Measurements from ENCODE around the gene TOP1. TPM values are rescaled to one million over a fixed set of nuclear protein-coding genes. Genes with fewer than 3 reads are reported as not detected.
A peak's percentile ranks its signal among the peaks of the same experiment; 100 is the strongest.

The TOP1 gene
- total RNA-seq, 1 experiment from 2014 or later = 81.8 TPM

DNA sequence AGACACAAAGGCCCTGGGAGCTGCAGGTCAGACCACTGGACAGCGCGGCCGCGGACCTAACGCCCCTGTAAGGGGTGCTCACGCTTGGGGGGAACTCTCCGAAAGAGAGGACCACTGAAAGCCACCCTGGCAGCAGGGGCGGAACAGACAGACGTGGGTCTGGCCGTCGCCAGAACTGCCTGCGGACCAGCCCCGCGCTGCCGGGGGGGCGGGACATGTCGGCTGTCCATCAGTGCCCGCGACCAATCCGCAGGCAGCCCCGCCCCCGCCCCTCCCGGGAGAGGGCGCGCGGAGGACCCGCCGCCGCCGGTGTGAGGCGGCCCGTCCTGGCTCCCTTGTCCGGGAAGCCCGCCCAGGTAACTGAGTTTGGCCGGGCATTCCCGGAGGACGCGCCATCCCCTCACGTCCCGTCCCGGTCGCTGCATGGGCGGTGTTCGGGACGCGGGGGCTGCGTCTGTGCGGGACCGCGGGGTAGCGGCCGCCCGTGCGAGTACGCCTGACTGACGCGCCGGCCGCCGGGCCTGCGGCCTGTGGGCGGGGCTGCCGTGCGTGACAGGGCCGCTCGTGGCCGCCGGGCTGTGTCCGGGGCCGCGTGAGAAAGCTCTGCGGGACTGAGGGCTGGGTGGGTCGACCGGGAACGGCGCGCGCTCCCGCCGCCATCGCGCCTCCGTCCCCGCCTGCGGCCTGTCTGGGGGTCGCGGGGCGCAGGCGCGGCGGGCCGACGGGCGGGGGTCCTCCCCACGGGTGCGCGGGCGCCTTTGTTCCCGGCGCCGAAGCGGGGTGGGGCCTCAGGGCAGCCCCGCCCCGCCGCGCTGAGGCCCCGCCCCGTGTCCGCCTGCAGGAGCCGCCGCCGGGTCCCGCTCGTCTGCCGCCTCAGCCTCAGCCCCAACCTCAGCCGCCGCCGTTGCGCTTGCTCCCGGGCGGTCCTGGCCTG, 108.3 kb downstream of the TOP1 start, which contains the start of gene PLCG1 (continued):
- TF ChIP-seq HMGXB4 (CRISPR knock-in tag; IDR thresholded peaks at IDR 0.05) (peak; percentile 69), ZNF232 (CRISPR knock-in tag; IDR thresholded peaks at IDR 0.05) (peak; percentile 20; the same call in 1 of the 2 replicates), GRHL2 (CRISPR knock-in tag; IDR thresholded peaks at IDR 0.05; ENCODE audit: insufficient replicate concordance, severe bottlenecking) (no peak), RELA (CRISPR knock-in tag; IDR thresholded peaks at IDR 0.05; ENCODE audit: borderline replicate concordance) (no peak), FOXK1 (CRISPR knock-in tag; IDR thresholded peaks at IDR 0.05) (peak; percentile 36; the same call in 1 of the 2 replicates), MAX (CRISPR knock-in tag; IDR thresholded peaks at IDR 0.05) (peak; percentile 74; the same call in 1 of the 2 replicates), TEAD1 (CRISPR knock-in tag; IDR thresholded peaks at IDR 0.05) (no peak), ZBTB21 (CRISPR knock-in tag; IDR thresholded peaks at IDR 0.05; ENCODE audit: borderline replicate concordance) (peak; percentile 58; the same call in 1 of the 2 replicates), ESRRA (CRISPR knock-in tag; IDR thresholded peaks at IDR 0.05; ENCODE audit: borderline replicate concordance) (peak; percentile 58; the same call in 1 of the 2 replicates), NR2C2 (CRISPR knock-in tag; IDR thresholded peaks at IDR 0.05) (no peak), ELF4 (CRISPR knock-in tag; IDR thresholded peaks at IDR 0.05; ENCODE audit: low read depth) (no peak; the same call in 1 of the 2 replicates), GABPB1 (CRISPR knock-in tag; IDR thresholded peaks at IDR 0.05) (peak; percentile 40; the same call in 1 of the 2 replicates), ATF2 (CRISPR knock-in tag; IDR thresholded peaks at IDR 0.05; ENCODE audit: borderline replicate concordance, low read depth) (no peak), IRF2 (CRISPR knock-in tag; IDR thresholded peaks at IDR 0.05; ENCODE audit: borderline replicate concordance, low read depth) (0 out of 2 replicates have a peak, but pooled peaks have one; percentile 20), GTF2I (CRISPR knock-in tag; conservative IDR thresholded peaks at IDR 0.05) (no peak), SP1 (CRISPR knock-in tag; conservative IDR thresholded peaks at IDR 0.05) (peak; percentile 71; the same call in 1 of the 2 replicates)
- TF ChIP-seq, protein P1, sequence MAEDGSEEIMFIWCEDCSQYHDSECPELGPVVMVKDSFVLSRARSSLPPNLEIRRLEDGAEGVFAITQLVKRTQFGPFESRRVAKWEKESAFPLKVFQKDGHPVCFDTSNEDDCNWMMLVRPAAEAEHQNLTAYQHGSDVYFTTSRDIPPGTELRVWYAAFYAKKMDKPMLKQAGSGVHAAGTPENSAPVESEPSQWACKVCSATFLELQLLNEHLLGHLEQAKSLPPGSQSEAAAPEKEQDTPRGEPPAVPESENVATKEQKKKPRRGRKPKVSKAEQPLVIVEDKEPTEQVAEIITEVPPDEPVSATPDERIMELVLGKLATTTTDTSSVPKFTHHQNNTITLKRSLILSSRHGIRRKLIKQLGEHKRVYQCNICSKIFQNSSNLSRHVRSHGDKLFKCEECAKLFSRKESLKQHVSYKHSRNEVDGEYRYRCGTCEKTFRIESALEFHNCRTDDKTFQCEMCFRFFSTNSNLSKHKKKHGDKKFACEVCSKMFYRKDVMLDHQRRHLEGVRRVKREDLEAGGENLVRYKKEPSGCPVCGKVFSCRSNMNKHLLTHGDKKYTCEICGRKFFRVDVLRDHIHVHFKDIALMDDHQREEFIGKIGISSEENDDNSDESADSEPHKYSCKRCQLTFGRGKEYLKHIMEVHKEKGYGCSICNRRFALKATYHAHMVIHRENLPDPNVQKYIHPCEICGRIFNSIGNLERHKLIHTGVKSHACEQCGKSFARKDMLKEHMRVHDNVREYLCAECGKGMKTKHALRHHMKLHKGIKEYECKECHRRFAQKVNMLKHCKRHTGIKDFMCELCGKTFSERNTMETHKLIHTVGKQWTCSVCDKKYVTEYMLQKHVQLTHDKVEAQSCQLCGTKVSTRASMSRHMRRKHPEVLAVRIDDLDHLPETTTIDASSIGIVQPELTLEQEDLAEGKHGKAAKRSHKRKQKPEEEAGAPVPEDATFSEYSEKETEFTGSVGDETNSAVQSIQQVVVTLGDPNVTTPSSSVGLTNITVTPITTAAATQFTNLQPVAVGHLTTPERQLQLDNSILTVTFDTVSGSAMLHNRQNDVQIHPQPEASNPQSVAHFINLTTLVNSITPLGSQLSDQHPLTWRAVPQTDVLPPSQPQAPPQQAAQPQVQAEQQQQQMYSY (CRISPR knock-in tag; IDR thresholded peaks at IDR 0.05) = peak; percentile 16; the same call in 1 of the 2 replicates
- TF ChIP-seq, protein P2, sequence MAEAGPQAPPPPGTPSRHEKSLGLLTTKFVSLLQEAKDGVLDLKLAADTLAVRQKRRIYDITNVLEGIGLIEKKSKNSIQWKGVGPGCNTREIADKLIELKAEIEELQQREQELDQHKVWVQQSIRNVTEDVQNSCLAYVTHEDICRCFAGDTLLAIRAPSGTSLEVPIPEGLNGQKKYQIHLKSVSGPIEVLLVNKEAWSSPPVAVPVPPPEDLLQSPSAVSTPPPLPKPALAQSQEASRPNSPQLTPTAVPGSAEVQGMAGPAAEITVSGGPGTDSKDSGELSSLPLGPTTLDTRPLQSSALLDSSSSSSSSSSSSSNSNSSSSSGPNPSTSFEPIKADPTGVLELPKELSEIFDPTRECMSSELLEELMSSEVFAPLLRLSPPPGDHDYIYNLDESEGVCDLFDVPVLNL (CRISPR knock-in tag; IDR thresholded peaks at IDR 0.05; ENCODE audit: borderline replicate concordance, low read depth) = peak; percentile 18; the same call in 1 of the 2 replicates
- TF ChIP-seq, protein P3, sequence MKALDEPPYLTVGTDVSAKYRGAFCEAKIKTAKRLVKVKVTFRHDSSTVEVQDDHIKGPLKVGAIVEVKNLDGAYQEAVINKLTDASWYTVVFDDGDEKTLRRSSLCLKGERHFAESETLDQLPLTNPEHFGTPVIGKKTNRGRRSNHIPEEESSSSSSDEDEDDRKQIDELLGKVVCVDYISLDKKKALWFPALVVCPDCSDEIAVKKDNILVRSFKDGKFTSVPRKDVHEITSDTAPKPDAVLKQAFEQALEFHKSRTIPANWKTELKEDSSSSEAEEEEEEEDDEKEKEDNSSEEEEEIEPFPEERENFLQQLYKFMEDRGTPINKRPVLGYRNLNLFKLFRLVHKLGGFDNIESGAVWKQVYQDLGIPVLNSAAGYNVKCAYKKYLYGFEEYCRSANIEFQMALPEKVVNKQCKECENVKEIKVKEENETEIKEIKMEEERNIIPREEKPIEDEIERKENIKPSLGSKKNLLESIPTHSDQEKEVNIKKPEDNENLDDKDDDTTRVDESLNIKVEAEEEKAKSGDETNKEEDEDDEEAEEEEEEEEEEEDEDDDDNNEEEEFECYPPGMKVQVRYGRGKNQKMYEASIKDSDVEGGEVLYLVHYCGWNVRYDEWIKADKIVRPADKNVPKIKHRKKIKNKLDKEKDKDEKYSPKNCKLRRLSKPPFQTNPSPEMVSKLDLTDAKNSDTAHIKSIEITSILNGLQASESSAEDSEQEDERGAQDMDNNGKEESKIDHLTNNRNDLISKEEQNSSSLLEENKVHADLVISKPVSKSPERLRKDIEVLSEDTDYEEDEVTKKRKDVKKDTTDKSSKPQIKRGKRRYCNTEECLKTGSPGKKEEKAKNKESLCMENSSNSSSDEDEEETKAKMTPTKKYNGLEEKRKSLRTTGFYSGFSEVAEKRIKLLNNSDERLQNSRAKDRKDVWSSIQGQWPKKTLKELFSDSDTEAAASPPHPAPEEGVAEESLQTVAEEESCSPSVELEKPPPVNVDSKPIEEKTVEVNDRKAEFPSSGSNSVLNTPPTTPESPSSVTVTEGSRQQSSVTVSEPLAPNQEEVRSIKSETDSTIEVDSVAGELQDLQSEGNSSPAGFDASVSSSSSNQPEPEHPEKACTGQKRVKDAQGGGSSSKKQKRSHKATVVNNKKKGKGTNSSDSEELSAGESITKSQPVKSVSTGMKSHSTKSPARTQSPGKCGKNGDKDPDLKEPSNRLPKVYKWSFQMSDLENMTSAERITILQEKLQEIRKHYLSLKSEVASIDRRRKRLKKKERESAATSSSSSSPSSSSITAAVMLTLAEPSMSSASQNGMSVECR (CRISPR knock-in tag; IDR thresholded peaks at IDR 0.05; ENCODE audit: borderline replicate concordance) = peak; percentile 63; the same call in 1 of the 2 replicates

Measured in WTC11 (cell line).